GM18519 (cell line): Measurements from ENCODE around the gene SYT1.
"Not testable (repeated sequence)": the region's sequence is repeated elsewhere in the genome, so short reads cannot be mapped to it uniquely, and the experiment has no call there.

Source experiments
- ATAC-seq: cut with Tn5 transposase; IDR thresholded peaks from one replicate; pipeline ENCODE4 v1.9.1; 2021; ENCODE audit warnings: mild to moderate bottlenecking, moderate library complexity; ENCODE audit not compliant: unreplicated experiment, low FRiP score

SYT1 gene

DNA sequence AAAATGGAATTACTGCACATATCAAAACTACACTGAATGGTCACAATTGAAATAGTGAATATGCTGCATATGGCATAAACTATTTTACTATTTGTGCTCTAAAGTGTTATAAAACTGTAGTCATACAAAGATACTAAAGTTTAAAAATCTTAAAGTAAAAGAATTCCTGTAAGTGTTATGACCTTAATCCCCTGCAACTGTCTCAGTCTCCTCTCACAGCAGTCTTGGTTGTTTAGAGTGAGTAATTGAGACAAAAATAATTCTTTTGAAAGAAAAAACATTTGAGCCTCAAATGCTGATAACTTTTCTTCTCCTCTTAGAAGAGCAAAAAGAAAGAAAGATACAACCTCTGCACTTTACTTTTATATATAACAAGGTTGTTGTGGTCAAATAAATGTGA is 99.9 kb downstream of the SYT1 start:
- ATAC-seq, result no peak

DNA sequence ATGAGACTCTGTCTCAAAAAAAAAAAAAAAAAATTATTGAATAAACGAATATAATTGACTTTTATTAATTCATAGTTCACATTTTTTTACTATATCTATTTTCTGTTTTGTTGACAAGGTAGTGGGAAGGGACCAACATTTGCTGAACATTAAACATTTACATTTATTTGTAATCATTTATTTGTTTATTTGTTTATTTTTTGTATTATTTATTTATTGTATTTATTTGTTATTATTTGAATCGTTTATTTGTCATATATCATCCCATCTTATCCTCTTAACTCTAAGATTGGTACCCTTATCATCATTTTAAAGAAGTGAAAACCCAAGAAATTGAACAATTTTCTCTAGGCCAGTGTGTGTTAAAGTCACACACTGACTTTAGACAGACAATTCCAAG is 101.5 kb downstream of the SYT1 start:
- no peak for ATAC-seq

DNA sequence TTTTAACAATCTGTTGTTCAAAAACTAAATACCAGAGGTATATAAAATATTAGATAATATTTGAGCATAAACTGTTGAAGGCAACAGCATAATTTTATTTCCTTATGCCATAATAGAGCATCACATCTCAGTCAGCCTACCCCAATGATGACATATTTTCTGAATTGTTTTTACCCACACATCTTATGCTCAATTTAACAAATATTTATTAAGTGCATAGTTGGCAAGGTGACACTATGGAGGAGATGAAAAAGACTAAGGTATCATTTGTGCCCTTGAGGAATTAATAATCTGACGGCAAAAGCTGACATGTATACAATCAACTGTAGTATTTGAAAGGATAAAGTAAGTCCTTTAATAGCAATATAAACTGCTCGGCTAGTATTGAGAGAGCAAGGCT is 102.4 kb downstream of the SYT1 start:
- ATAC-seq, result no peak

DNA sequence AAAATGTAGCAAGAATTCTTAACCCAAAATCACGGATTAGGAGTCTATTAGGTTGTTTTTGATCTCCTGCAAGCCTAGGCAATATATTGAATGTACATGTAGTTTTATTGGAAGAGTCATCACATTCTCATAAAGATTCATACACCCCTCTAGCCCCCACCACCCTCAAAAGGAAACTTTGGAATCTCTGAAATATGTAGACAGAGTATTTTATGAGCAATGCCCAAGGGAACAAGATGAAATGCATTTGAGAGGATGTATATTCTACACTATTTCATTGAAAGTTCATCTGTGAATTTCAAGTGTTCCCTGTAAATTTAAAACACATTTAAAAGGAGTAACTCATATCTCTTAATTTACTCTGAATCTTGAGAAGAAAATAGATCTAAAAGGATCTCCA is 103.7 kb downstream of the SYT1 start:
- ATAC-seq, result no peak

DNA sequence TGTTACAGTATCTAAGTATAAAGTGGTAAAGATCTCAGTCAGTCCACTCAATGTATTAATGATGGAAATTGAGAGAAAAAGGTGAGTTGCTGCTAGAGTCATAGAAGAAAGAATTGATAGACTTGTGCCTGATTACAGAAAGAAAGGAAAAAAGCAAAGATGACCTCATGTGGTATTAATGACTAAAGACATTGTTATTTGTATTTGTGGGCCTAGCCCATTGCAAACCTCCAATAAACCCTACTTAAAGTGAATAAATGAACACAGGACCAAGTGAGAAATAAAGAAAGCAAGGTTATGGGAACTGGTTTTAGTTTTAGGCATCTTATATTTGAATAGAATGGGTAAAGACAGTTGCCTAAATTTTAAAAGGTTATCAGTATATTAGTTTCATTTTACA is 105.5 kb downstream of the SYT1 start:
- ATAC-seq, result no peak

DNA sequence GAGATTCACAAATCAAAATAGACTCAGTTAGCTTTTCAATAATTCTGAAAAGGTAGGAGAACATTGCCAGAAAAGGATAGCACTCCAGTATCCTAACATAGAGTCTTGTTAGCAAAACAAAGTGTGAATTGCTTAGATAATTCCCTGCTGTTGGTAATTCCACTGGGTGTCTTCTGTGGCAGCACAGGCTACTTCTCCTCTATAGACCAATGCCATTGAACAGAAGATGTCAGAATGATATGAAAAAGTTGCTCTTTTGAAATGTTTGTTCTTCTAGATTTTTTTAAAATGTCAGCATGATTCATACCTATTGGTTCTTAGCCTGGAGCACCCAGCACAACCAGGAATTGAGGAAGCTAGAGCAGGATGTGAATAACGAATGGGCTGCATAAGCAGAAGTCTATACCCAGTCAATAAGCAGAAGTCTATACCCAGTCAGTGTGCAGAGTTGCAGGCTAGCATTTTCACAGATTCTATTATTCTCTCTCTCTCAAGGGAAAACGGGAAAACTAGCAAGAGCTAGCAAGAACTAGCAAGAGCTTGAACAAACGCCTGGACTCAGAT is 112.8 kb downstream of the SYT1 start:
- no peak for ATAC-seq

DNA sequence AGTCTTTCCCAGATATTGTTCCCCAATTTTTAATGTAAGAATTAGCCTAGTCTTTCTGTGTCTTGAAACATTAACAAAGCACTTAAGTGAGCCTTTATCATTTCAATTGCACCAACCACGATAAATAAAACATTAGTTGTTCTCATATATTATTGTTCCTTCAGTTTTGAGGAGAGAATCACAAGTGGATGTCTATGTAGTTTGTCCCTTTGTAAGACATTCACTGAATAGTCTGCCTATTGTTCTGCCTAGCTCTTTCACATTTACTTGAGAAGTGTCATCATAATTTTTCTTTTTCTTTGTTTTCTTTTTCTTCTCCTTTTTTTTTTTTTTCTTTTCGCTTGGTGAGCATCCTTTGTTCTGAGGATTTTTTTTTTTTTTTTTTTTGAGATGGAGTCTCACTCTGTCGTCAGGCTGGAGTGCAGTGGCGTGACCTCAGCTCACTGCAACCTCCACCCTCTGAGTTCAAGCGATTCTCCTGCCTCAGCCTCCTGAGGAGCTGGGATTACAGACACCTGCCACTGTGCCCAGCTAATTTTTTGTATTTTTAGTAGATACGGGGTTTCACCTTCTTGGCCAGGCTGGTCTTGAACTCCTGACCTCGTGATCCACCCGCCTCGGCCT is 129.7 kb downstream of the SYT1 start:
- no peak for ATAC-seq

DNA sequence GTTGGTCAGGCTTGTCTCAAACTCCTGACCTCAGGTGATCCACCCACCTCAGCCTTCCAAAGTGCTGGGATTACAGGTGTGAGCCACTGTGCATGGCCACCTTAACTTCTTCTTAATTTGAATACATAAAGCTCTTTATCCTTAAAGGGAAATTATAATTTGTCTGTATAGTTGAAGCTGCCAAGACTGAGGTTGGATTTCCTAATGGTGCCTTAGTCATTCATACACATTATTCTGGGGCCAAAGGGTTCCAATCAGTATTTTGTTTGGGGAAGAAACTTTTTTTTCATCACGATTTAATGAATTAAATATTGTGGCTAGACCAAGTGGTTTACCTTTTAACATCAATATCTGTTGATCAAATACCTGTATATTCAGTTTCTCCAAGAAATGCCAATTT is 135.9 kb downstream of the SYT1 start:
- no peak for ATAC-seq

DNA sequence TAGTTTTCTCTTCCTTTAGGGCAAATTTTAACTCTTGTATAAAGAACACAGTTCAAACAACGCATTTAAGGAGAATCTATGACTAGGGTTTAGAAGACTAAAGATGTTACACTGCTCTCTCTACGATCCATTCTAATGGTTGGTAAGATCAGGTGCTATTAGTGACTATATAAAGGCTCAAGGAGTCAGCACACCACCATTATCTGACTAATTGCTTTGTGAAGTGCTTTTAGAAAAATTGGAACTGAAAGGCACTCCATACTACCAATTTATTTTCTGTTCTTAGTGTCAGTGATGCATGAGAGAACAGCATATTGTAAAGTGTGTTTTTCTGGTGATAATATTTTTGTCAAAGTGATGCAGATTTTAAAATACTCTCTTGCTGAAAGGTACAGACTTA is 136.8 kb downstream of the SYT1 start:
- ATAC-seq, result no peak

DNA sequence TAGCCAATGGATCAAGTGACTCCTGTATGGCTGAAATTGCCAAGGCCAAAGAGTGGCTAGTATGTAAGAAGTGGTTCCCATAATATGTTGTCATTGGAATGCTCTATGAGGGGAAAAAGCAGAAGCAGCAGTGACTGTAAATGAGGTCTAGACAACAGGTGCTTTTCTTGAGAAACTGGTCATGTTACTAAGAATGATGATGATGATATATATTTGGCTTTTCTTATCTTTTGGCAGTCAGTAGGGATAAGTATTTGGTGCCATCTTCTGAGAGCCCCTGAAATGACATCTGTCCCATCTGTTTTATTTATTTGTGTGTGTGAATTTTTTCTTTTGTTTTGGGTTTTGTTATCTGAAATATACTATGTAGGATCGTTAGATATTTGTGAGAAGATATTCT is 141.7 kb downstream of the SYT1 start:
- no peak for ATAC-seq

DNA sequence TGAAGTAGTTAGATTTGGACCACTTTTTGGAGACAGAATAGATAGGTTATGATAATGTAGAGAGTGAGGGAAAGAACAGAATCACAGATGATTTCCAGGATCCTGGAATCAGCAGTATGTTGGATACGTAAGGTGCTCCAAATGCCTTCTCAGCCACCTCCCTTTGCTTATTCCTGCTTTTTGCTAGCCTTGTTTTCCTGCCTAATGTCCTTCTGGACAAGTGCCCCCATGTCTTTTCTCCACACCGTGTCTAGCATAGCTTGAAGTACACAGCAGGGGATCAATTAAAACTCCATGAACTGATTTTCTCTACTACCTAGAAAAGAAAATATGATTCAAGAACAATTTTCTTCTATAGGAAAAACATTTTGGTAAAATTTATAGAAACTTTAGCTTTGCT is 144.0 kb downstream of the SYT1 start:
- ATAC-seq, result no peak

DNA sequence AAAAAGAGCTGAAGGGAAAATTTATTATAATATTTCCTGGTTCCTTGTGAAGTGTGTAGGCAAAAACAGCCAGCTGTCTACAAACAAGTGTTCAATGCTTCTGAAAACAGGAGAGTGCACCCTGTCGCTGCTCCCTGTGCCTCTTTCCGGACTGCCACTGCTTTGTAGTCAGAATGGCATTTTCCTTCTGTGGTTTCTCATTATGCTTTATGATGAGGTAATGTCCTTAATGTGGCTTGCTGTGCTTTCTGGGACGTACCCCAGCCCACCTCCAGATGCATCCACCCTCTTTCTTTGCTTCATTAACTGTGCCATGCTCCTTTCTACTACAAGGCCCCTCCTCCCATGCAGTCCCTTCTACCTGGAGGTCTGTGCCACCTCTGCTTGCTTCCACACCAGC is 148.1 kb downstream of the SYT1 start:
- no peak for ATAC-seq

DNA sequence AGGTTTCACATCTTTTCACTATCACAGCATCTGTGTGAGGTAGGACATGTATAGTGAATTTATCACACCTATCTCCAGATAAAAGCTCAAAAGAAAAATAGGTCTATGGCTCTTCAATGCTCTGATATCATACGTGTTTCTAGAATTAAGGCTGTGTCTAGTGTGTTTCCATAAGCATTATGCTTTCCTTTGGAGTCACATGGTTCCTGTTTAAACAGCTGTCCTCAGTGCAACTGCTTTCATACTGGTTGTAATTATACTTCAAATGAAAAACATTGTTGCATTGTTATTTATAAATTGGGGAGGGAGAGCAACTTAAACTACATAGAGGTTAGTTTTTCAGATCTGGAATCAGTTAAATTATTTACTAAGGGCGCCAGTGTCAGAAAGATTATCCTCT is 151.6 kb downstream of the SYT1 start:
- no peak for ATAC-seq

DNA sequence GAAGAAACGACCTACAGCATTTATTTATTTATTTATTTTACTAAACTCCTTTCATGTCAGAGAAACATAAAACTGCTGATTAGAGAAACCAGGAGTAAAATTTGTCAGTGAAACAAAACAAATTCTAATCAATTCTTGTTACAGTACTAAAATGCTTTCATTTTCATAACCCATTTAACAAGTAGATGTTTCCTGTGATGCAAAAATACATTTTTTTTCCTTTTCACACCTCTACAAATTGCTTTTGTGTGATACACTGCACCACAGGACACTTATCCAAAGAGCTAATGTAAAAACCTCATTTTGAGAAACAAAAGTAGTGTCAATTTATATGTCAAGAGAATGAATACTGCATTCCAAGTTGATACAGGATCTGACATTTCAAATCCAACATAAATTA is 155.1 kb downstream of the SYT1 start:
- no peak for ATAC-seq

DNA sequence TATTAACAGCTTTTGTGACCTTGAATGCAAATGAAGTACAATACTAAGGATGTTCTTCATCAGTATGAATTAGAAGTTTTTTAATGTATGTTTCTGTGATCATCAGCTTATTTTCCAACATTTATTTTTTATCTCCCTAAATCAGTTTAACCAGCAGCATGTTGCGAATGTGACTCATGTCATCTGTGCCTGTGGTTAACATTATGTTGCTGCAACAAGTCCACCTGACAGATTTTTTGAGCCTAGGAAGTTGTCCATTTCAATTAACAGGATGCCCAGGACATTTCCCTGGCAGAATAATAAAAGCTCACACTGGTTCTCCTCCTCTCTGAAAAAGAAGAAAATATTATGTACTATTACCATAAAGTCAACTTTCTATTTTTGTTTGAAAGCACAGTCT is 155.5 kb downstream of the SYT1 start:
- no peak for ATAC-seq

DNA sequence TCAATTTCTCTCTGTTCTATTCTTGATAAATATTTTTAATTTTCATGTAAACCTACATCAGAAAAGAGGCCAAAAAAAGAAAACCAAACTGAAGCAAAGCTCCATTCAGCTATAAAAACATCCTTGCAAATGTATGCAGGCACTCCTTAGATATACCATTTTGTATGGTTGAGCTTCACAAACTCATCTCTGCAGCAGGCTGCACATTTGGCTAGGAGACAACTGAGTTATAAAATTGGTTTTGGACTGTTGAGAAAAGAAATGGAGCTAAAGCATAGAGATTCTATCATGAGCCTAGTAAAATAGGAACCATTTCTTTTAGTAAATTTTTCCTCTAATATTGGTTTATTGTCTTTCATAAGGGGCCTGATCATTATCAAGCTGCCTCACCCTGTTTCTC is 156.4 kb downstream of the SYT1 start:
- no peak for ATAC-seq

DNA sequence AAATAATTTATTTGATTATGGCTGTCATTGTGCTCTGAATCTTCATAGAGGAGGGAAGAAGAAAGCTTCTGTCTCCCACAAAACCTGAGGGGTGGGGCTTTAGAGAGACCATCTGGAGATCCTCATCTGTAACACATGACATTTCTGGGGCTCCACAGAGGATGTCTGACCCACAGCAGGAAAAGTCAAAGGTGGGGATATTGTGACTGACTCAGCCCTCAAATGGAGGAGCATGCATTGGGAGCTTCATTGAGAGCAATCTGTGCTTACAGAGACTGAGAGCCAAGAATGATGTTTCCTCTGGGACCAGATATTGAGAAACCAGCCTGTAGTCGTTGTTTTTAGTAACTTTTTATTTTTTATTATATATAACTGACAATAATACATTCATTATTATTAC is 158.7 kb downstream of the SYT1 start:
- no peak for ATAC-seq

DNA sequence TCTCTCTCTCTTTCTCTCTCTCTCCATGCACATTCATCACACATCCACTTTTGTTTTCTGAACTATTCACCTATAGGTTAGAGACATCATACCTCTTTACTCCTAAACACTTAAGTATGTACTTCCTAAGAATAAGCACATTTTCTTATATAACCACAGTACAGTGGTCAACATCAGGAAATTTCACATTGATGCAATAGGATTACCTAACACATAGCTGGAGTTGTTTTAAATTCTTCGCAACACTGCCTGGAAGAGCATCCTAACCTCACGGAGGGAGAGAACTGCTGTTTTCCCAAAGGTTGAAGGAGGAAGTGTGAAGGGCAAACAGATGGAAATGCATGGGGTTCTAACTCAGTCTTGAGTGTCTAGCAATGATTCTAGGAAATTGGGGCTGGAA is 159.2 kb downstream of the SYT1 start:
- ATAC-seq, result no peak

DNA sequence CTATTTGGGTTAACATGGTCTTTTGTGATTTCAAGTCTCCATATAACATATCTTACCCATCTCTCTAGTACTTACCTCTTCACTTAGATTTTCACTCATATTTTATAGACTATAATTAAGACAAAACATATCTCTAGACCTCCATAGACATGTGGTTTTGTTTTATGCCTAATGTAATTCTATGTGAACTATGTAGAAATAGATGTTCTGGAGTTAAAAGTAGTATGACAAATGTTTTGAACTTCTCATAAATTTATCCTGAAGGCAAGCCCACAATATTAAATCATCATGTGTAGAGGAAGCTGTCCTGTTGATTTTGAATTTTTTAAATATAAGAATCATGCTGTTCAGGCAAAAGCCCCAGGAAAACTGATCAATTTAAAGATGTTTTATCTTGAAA is 169.2 kb downstream of the SYT1 start:
- ATAC-seq, result no peak

DNA sequence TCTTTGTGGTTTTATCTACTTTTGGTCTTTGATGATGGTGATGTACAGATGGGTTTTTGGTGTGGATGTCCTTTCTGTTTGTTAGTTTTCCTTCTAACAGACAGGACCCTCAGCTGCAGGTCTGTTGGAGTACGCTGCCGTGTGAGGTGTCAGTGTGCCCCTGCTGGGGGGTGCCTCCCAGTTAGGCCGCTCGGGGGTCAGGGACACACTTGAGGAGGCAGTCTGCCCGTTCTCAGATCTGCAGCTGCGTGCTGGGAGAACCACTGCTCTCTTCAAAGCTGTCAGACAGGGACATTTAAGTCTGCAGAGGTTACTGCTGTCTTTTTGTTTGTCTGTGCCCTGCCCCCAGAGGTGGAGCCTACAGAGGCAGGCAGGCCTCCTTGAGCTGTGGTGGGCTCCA is 180.2 kb downstream of the SYT1 start:
- not testable (repeated sequence) for ATAC-seq

DNA sequence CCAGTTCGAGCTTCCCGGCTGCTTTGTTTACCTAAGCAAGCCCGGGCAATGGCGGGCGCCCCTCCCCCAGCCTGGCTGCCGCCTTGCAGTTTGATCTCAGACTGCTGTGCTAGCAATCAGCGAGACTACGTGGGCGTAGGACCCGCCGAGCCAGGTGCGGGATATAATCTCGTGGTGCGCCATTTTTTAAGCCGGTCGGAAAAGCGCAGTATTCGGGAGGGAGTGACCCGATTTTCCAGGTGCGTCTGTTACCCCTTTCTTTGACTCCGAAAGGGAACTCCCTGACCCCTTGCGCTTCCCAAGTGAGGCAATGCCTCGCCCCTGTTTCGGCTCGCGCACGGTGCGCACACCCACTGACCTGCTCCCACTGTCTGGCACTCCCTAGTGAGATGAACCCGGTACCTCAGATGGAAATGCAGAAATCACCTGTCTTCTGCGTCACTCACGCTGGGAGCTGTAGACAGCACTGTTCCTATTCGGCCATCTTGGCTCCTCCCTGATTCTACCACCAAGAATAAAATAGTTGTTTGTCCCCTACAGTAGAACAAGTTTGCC is 180.7 kb downstream of the SYT1 start:
- not testable (repeated sequence) for ATAC-seq

DNA sequence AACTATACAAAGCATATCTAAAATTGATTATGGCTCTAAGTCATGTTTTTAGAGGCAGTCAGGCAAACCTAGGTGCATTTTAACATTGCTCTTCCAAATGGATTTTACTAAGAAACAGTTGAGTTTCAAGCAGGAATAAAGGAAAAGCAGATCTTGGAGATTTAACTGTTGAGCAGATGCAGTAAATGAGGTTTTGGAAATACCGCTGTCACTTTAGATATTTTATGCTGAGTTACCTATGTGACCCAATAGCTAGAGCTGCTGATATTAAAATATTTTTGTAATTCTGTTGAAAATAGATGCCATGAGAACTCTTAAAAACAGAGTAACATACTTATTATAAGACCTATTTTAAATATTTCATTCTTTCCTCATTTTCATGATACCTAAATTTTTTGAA is 181.4 kb downstream of the SYT1 start:
- no peak for ATAC-seq

DNA sequence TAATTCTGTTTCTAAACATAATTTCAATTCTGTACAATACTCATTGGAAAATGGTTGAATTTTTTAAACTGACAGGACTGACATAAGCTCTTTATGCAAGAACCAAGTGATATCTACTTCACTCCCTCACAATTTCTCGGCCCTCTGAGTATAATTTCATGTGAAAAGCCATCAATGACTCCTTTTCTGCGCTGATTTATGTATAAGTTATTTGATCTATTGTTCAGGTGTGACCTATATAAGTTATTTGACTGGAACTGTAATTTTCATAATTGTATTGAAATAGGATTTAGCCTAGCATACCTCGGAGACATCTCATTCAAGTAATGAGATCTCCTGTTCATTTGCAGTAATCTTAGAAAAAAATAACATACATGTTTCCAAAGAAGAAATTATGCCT is 184.4 kb downstream of the SYT1 start:
- no peak for ATAC-seq
